HG03460 (cell line): Measurements from ENCODE around the gene UBE2L6.
A peak's percentile ranks its signal among the peaks of the same experiment; 100 is the strongest.

Source experiments
- ATAC-seq: cut with Tn5 transposase; IDR thresholded peaks from one replicate; pipeline ENCODE4 v1.9.1; 2021; ENCODE audit not compliant: unreplicated experiment

The UBE2L6 gene

GRCh38 chr11:57530596-57531507, 36.6 kb downstream of the UBE2L6 start, which contains the start of gene TIMM10:
TSS of gene TIMM10 (minus strand) at chr11:57530754. CDS start at chr11:57530189, 565 bp downstream.
- peak; percentile 97 for ATAC-seq

GRCh38 chr11:57530215-57530595, 37.3 kb downstream of the UBE2L6 start:
- ATAC-seq, result no peak

GRCh38 chr11:57529012-57529411, 38.5 kb downstream of the UBE2L6 start:
- ATAC-seq, result no peak

- no peak for ATAC-seq
Observed at GRCh38 chr11:57527056-57527631, 40.3 kb downstream of the UBE2L6 start.

GRCh38 chr11:57523419-57523818, 44.1 kb downstream of the UBE2L6 start:
- ATAC-seq, result no peak

GRCh38 chr11:57521116-57521515, 46.4 kb downstream of the UBE2L6 start:
- no peak for ATAC-seq

- no peak for ATAC-seq
Observed at GRCh38 chr11:57516061-57516443, 51.4 kb downstream of the UBE2L6 start.

- peak; percentile 46 for ATAC-seq
Observed at GRCh38 chr11:57515332-57516060, 52.0 kb downstream of the UBE2L6 start, which contains the start of gene SLC43A1. TSS of gene SLC43A1 (minus strand) at chr11:57515702. CDS start at chr11:57514111, 1,591 bp downstream.

- peak; percentile 44 for ATAC-seq
Observed at GRCh38 chr11:57514538-57515331, 52.7 kb downstream of the UBE2L6 start.

GRCh38 chr11:57513911-57514537, 53.4 kb downstream of the UBE2L6 start:
- ATAC-seq, result peak; percentile 36

GRCh38 chr11:57513452-57513795, 54.0 kb downstream of the UBE2L6 start:
- no peak for ATAC-seq

GRCh38 chr11:57512646-57513451, 54.6 kb downstream of the UBE2L6 start:
- ATAC-seq, result no peak

GRCh38 chr11:57511741-57512430, 55.6 kb downstream of the UBE2L6 start:
- ATAC-seq, result no peak

- ATAC-seq, result no peak
Observed at GRCh38 chr11:57508341-57509170, 58.9 kb downstream of the UBE2L6 start.

GRCh38 chr11:57506522-57506921, 61.0 kb downstream of the UBE2L6 start:
- no peak for ATAC-seq

- no peak for ATAC-seq
Observed at GRCh38 chr11:57504511-57504910, 63.0 kb downstream of the UBE2L6 start.

GRCh38 chr11:57502870-57503269, 64.6 kb downstream of the UBE2L6 start:
- ATAC-seq, result no peak

- ATAC-seq, result no peak
Observed at GRCh38 chr11:57502376-57502775, 65.1 kb downstream of the UBE2L6 start.
